K562 (cell line): ENCODE results near the gene KCNH2. TPM values are rescaled to one million over a fixed set of nuclear protein-coding genes. Genes with fewer than 3 reads are reported as not detected.

ENCODE experiments used
- CEBPB ChIP-seq: fragments of 450-650 bp; IDR thresholded peaks from 2 replicates; pipeline ENCODE4 v1.6.1; 2016; ENCODE audit warnings: missing genetic modification characterization, missing compliant biosample characterization
- ELF4 ChIP-seq: fragments of 450-650 bp; formaldehyde crosslinking; IDR thresholded peaks from 2 replicates; pipeline ENCODE4 v1.4.0; 2022; ENCODE audit warnings: missing genetic modification characterization
- ERF ChIP-seq: fragments of 450-650 bp; formaldehyde crosslinking; IDR thresholded peaks from 2 replicates; pipeline ENCODE4 v1.4.0; 2020; ENCODE audit warnings: mild to moderate bottlenecking, mixed read lengths
- FOXK2 ChIP-seq, 2 experiments: fragments of 450-650 bp; IDR thresholded peaks in 1 of 2; conservative IDR thresholded peaks in 1 of 2; 2 replicates each; pipeline ENCODE4 v1.6.1; 2016; ENCODE audit warnings: low read depth in 2 of 2, mild to moderate bottlenecking in 1 of 2
- HDGF ChIP-seq: fragments of 450-650 bp; IDR thresholded peaks from 2 replicates; pipeline ENCODE4 v1.6.1; 2016
- MAZ ChIP-seq, 2 experiments: fragments of 450-650 bp in 1 of 2; sonication (generic) in 1 of 2; formaldehyde crosslinking; IDR thresholded peaks in 1 of 2; conservative IDR thresholded peaks in 1 of 2; 2 replicates each; pipeline versions ENCODE4 v1.4.0 to v1.5.0; 2020; ENCODE audit warnings: mild to moderate bottlenecking in 1 of 2, missing genetic modification reagents in 1 of 2
- MCM7 ChIP-seq, 2 experiments: fragments of 450-650 bp; IDR thresholded peaks; 2 replicates each; pipeline ENCODE4 v1.6.1; 2016 to 2018
- RBBP5 ChIP-seq: fragments of 200-600 bp; sonication (generic); IDR thresholded peaks from 2 replicates; pipeline ENCODE4 v1.6.1; 2012; ENCODE audit warnings: borderline replicate concordance, mild to moderate bottlenecking, low read length, control low read depth, inconsistent platforms; ENCODE audit not compliant: insufficient read depth, poor library complexity, severe bottlenecking
- RBFOX2 ChIP-seq: fragments of 200-400 bp; formaldehyde crosslinking; IDR thresholded peaks from 2 replicates; pipeline ENCODE4 v1.6.1; 2017; ENCODE audit warnings: low read depth, mild to moderate bottlenecking, low read length, moderate library complexity
- SNIP1 ChIP-seq: fragments of 450-650 bp; IDR thresholded peaks from 2 replicates; pipeline ENCODE4 v1.7.1; 2017; ENCODE audit warnings: low read depth, mild to moderate bottlenecking
- TAF9B ChIP-seq: fragments of 450-650 bp; IDR thresholded peaks from 2 replicates; pipeline ENCODE4 v1.6.1; 2018; ENCODE audit warnings: mild to moderate bottlenecking; ENCODE audit not compliant: partially characterized antibody
- TBL1XR1 ChIP-seq, 2 experiments: IDR thresholded peaks; 2 replicates each; pipeline ENCODE4 v1.6.1; 2012; ENCODE audit warnings: improper control_type of control experiment in 2 of 2, low read length in 2 of 2, mild to moderate bottlenecking in 1 of 2
- TFAP4 ChIP-seq: sonication (generic); formaldehyde crosslinking; IDR thresholded peaks from 2 replicates; pipeline ENCODE4 v1.8.0; 2022; ENCODE audit warnings: missing genetic modification reagents, mild to moderate bottlenecking, moderate library complexity, borderline replicate concordance
- ZFPM2 ChIP-seq: fragments of 250-450 bp; sonication (Bioruptor Pico); IDR thresholded peaks from 2 replicates; pipeline ENCODE4 v1.5.1; 2022; ENCODE audit warnings: mild to moderate bottlenecking
- ZFX ChIP-seq: sonication (generic); formaldehyde crosslinking; IDR thresholded peaks from 2 replicates; pipeline ENCODE4 v1.8.0; 2022; ENCODE audit warnings: mild to moderate bottlenecking, missing genetic modification reagents, moderate library complexity
- ZNF282 ChIP-seq: sonication (generic); formaldehyde crosslinking; IDR thresholded peaks from 2 replicates; pipeline ENCODE4 v1.8.1; 2023; ENCODE audit warnings: missing genetic modification reagents
- ZNF407 ChIP-seq: fragments of 450-650 bp; IDR thresholded peaks from 2 replicates; pipeline ENCODE4 v1.6.1; 2016; ENCODE audit warnings: low read depth
- ZNF431 ChIP-seq: sonication (generic); formaldehyde crosslinking; IDR thresholded peaks from 2 replicates; pipeline ENCODE4 v1.8.0; 2022; ENCODE audit warnings: mild to moderate bottlenecking, missing genetic modification reagents
- ZNF445 ChIP-seq: fragments of 250-450 bp; sonication (Bioruptor Pico); IDR thresholded peaks from 2 replicates; pipeline ENCODE4 v1.4.0; 2020; ENCODE audit warnings: low read depth, mild to moderate bottlenecking, moderate library complexity
- ZNF785 ChIP-seq: fragments of 250-450 bp; sonication (Bioruptor Pico); IDR thresholded peaks from 2 replicates; pipeline ENCODE4 v1.4.0; 2020; ENCODE audit warnings: mild to moderate bottlenecking
- polyA plus RNA-seq, 8 experiments: library from polyadenylated mRNA; depleted of rRNA in 4 of 8; stranded (reverse) in 5 of 8; unstranded in 3 of 8; fragments of >200 nt; fragmentation: Nextera tagmentation in 2 of 8; fragmentation: Illumina TruSeq in 1 of 8; extraction: Ambion mirVana in 2 of 8; extraction: Trizol in 1 of 8; gene quantifications; 2 replicates each; pipeline versions ENCODE4 v1.2.1 to v1.2.3, GENCODE V29; 2011 to 2014; ENCODE audit warnings: inconsistent platforms in 1 of 8, missing spikeins in 1 of 8
- total RNA-seq, 7 experiments: library from RNA; depleted of rRNA in 6 of 7; stranded (reverse); fragments of >200 nt in 6 of 7; fragmentation: Illumina TruSeq in 2 of 7; extraction: Trizol in 2 of 7; gene quantifications; 2 replicates each; pipeline versions ENCODE4 v1.2.1 to v1.2.3, GENCODE V29; 2011 to 2021; ENCODE audit warnings: low replicate concordance in 1 of 7

The KCNH2 gene
- total and polyA plus RNA-seq, 9 of the 15 experiments (the other 6 are each of a cell fraction or from before 2014, with no cell fraction given): 18.1 to 368 (median 218) TPM

- TF ChIP-seq ZNF407 (no peak), MCM7 (IDR thresholded peaks at IDR 0.05) (no peak), TAF9B (no peak), CEBPB (no peak), ZNF282 (CRISPR knock-in tag) (no peak), FOXK2 (conservative IDR thresholded peaks at IDR 0.05 in 1 of 2, IDR thresholded peaks at IDR 0.05 in 1 of 2; ENCODE audit: low read depth in 2 of 2) (no peak), ZNF445 (CRISPR knock-in tag) (no peak), ERF (CRISPR knock-in tag) (no peak), RBBP5 (no peak), ZNF785 (CRISPR knock-in tag) (no peak), ELF4 (CRISPR knock-in tag) (no peak), ZNF431 (CRISPR knock-in tag) (no peak), MAZ (CRISPR knock-in tag; conservative IDR thresholded peaks at IDR 0.05 in 1 of 2, IDR thresholded peaks at IDR 0.05 in 1 of 2) (no peak; a peak in 1 of 4 replicates), HDGF (peak; percentile 67; the same call in 1 of the 2 replicates), TBL1XR1 (IDR thresholded peaks at IDR 0.05; ENCODE audit: low read length in 2 of 2) (no peak), TFAP4 (CRISPR knock-in tag) (0 out of 2 replicates have a peak, but pooled peaks have one; percentile 23), RBFOX2 (peak; percentile 68), ZFPM2 (0 out of 2 replicates have a peak, but pooled peaks have one; percentile 57), SNIP1 (no peak), ZFX (0 out of 2 replicates have a peak, but pooled peaks have one; percentile 2)
Measured at GRCh38 chr7:150953061-150953997, 24.8 kb downstream of the KCNH2 start (continued).
